B cell (primary cell): Measurements from ENCODE around the gene CEP85L. TPM values are rescaled to one million over a fixed set of nuclear protein-coding genes. Genes with fewer than 3 reads are reported as not detected.

Source experiments
- ATAC-seq: fragments of 200-7000 bp; cut with Tn5 transposase; one replicate; pipeline ENCODE4 v1.10.0; 2021; ENCODE audit warnings: low read depth, mild to moderate bottlenecking, moderate number of reproducible peaks, moderate library complexity
- CTCF ChIA-PET: fragments of 350-600 bp; sonication (Branson Sonifier 250); formaldehyde crosslinking; loops from one replicate; lab custom pipeline; 2021; ENCODE audit warnings: antibody characterized with exemption, inconsistent platforms; lab: Charles Lee
- POLR2A ChIA-PET: fragments of 350-600 bp; sonication (Branson Sonifier 250); formaldehyde crosslinking; loops from one replicate; lab custom pipeline; 2021; ENCODE audit warnings: antibody characterized with exemption; lab: Charles Lee
- DNase-seq: peaks from one replicate; pipeline ENCODE4 v3.0.0; 2013
- H2AFZ ChIP-seq: 2 replicates; pipeline ENCODE4 v1.6.1; 2012; ENCODE audit warnings: mild to moderate bottlenecking, low read depth, low read length; ENCODE audit not compliant: insufficient read depth, poor library complexity, severe bottlenecking
- H3K27ac ChIP-seq, 2 donors: 1 replicate in 1 of 2; 2 replicates in 1 of 2; pipeline ENCODE4 v1.5.1; 2012 to 2013; ENCODE audit warnings: low read length in 2 of 2, mild to moderate bottlenecking in 2 of 2, moderate library complexity in 1 of 2
- H3K27me3 ChIP-seq, 4 experiments: fragments of 200-600 bp in 1 of 4; sonication (generic) in 1 of 4; replicated peaks in 1 of 4; 1 replicate in 2 of 4; 2 replicates in 2 of 4; pipeline versions ENCODE4 v1.6.1 to v1.7.0; 2013 to 2016; ENCODE audit warnings: low read length in 3 of 4, mild to moderate bottlenecking in 2 of 4, mixed read lengths in 1 of 4, moderate library complexity in 1 of 4; ENCODE audit not compliant: insufficient read depth in 4 of 4, control insufficient read depth in 3 of 4; ENCODE audit errors: control extremely low read depth in 1 of 4
- H3K36me3 ChIP-seq, 2 experiments: replicated peaks in 1 of 2; 1 replicate in 1 of 2; 2 replicates in 1 of 2; pipeline versions ENCODE4 v1.6.1 to v1.7.1; 2013; ENCODE audit warnings: low read length in 1 of 2; ENCODE audit not compliant: insufficient read depth in 2 of 2, control insufficient read depth in 1 of 2; ENCODE audit errors: control extremely low read depth in 1 of 2, extremely low read depth in 1 of 2
- H3K4me1 ChIP-seq, 2 donors: fragments of 200-600 bp in 1 of 2; sonication (generic) in 1 of 2; 1 replicate in 1 of 2; 2 replicates in 1 of 2; pipeline versions ENCODE4 v1.5.1 to v1.6.1; 2013 to 2017; ENCODE audit warnings: low read length in 2 of 2; ENCODE audit not compliant: control insufficient read depth in 2 of 2, insufficient read depth in 2 of 2
- H3K4me2 ChIP-seq: replicated peaks from 2 replicates; pipeline ENCODE3; 2012; ENCODE audit warnings: mild to moderate bottlenecking, low read depth, low read length; ENCODE audit not compliant: poor library complexity, severe bottlenecking
- H3K4me3 ChIP-seq, 5 experiments: fragments of 200-600 bp in 1 of 5; sonication (generic) in 1 of 5; 1 replicate in 3 of 5; 2 replicates in 2 of 5; pipeline versions ENCODE4 v1.5.1 to v1.7.0; 2011 to 2016; ENCODE audit warnings: low read length in 4 of 5, mild to moderate bottlenecking in 4 of 5, low read depth in 2 of 5, control low read depth in 1 of 5, moderate library complexity in 1 of 5; ENCODE audit not compliant: insufficient read depth in 1 of 5; ENCODE audit errors: control extremely low read depth in 1 of 5, extremely low read depth in 1 of 5
- H3K79me2 ChIP-seq: fragments of 200-600 bp; sonication (generic); one replicate; pipeline ENCODE4 v1.6.0; 2016; ENCODE audit warnings: low read length; ENCODE audit not compliant: control insufficient read depth, insufficient read depth
- H3K9ac ChIP-seq: fragments of 200-600 bp; sonication (generic); 2 replicates; pipeline ENCODE4 v1.6.1; 2017; ENCODE audit warnings: mild to moderate bottlenecking, low read length, moderate library complexity
- H3K9me3 ChIP-seq, 3 donors: one replicate each; pipeline versions ENCODE4 v1.6.1 to v1.7.1; 2013; ENCODE audit warnings: low read length in 2 of 3; ENCODE audit not compliant: control insufficient read depth in 2 of 3, insufficient read depth in 1 of 3; ENCODE audit errors: control extremely low read depth in 1 of 3
- H4K20me1 ChIP-seq: 2 replicates; pipeline ENCODE4 v1.6.0; 2012; ENCODE audit warnings: mild to moderate bottlenecking, low read length; ENCODE audit not compliant: insufficient read depth, control insufficient read depth, poor library complexity, severe bottlenecking
- H3K27ac Mint-ChIP-seq: one replicate; pipeline ENCODE4 v1.8.0; 2021; ENCODE audit warnings: mixed read lengths
- H3K27me3 Mint-ChIP-seq: one replicate; pipeline ENCODE4 v1.8.0; 2021; ENCODE audit warnings: mixed read lengths
- H3K4me1 Mint-ChIP-seq: one replicate; pipeline ENCODE4 v1.8.0; 2021; ENCODE audit warnings: mixed read lengths
- H3K4me3 Mint-ChIP-seq: one replicate; pipeline ENCODE4 v1.8.0; 2021; ENCODE audit warnings: mixed read lengths
- H3K9me3 Mint-ChIP-seq: one replicate; pipeline ENCODE4 v1.8.0; 2022; ENCODE audit warnings: mixed read lengths; ENCODE audit not compliant: insufficient read depth
- CTCF ChIP-seq: fragments of 200-600 bp; IDR thresholded peaks from one replicate; pipeline ENCODE4 v1.8.0; 2022; ENCODE audit warnings: antibody characterized with exemption, mild to moderate bottlenecking
- EZH2 ChIP-seq: IDR thresholded peaks from 2 replicates; pipeline ENCODE4 v1.6.1; 2012; ENCODE audit warnings: borderline replicate concordance, low read depth, mild to moderate bottlenecking, moderate library complexity, low read length; ENCODE audit not compliant: insufficient read depth, poor library complexity, severe bottlenecking
- WGBS: methylation state at CpG from one replicate; pipeline ENCODE4 v1.1.5; 2013; ENCODE audit warnings: missing lambda C conversion rate; ENCODE audit not compliant: insufficient coverage; 5-methylcytosine and 5-hydroxymethylcytosine counted together
- intact Hi-C: fragments of 100-400 bp; cut with micrococcal nuclease; formaldehyde crosslinking; loops from one replicate; pipeline ENCODE4 v1.10.0; 2022
- polyA plus RNA-seq: library from polyadenylated mRNA; depleted of rRNA; stranded (reverse); fragments of >200 nt; gene quantifications from 2 replicates; pipeline ENCODE4 v1.2.3, GENCODE V29; 2012
- total RNA-seq, 2 donors: library from RNA; stranded (reverse); fragments of 120-200 nt in 1 of 2; gene quantifications; 1 replicate in 1 of 2; 2 replicates in 1 of 2; pipeline versions ENCODE4 v1.2.3 to v1.2.4, GENCODE V29; 2013 to 2022

The CEP85L gene
- total and polyA plus RNA-seq, 2 donors (not counting 1 experiment from before 2014, with no cell fraction given) = 7.6 to 32.1 TPM

DNA sequence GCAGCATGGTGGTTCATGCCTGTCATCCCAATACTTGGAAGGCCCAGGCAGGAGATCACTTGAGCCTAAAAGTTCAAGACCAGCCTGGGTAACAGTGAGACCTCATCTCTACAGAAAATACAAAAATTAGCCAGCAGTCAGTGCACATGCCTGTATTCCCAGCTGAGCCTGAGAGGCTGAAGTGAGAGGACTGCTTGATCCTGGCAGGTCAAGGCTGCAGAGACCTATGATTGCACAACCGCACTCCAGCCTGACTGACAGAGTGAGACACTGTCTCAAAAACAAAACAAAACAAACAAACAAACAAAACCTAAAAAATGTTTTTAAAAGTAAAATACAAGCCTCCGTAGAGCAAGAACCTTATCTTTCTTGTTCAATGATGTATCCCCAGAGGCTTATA is 6.0 kb downstream of the CEP85L start:
- H3K4me1 Mint-ChIP-seq = peaks cover 27% of the 10 kb centered on the region

DNA sequence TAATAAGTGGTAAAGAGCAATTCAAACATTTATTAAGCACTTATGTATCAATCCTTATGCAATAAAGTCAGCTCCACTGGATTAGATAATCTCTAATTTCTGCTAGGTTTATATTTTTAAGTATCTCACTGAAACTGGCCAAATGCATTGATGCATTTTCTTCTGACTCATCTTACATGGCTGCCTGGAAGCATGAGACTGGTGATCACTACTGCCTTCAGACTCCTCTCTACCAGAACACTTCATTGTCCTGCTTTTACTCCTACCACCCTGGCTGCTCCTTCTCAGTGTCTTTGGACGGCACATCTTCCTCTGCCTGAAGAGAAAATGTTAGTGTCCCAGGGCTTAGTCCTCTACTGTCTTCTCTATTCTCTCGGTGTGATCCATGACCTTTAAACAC is 7.4 kb downstream of the CEP85L start:
- Mint-ChIP-seq H3K4me3 (no peak overlapping the region), H3K9me3 (no peaks in the 10 kb centered on the region), H3K27me3 (no peaks in the 10 kb centered on the region), H3K4me1 (peaks cover 27% of the 10 kb centered on the region), H3K27ac (no peak overlapping the region)
- Histone ChIP-seq H3K4me1 (peaks cover 2 to 10% of the 10 kb centered on the region in 2 donors), H3K27me3 (no peaks in the 10 kb centered on the region), H3K27ac (no peak overlapping the region), H3K79me2 (peaks cover 72% of the 10 kb centered on the region), H3K36me3 (no peaks in the 10 kb centered on the region), H4K20me1 (peaks cover 4% of the 10 kb centered on the region), H3K4me2 (no peak overlapping the region), H3K9me3 (no peaks in the 10 kb centered on the region), H3K4me3 (no peak overlapping the region), H3K9ac (no peak overlapping the region), H2AFZ (no peak overlapping the region)
- DNase-seq (no peak), ATAC-seq (no peak)
- TF ChIP-seq CTCF = no peak
- TF ChIP-seq EZH2 = no peak
- intact Hi-C loops = no loop called here
- 93% methylated on average over 2 of the region's 2 CpGs for WGBS
- POLR2A ChIA-PET = no interaction called here
- CTCF ChIA-PET = no interaction called here

More for the DNA sequence above, 6.0 kb downstream of the CEP85L start:
- Histone ChIP-seq H3K36me3 (no peaks in the 10 kb centered on the region), H4K20me1 (peaks cover 4% of the 10 kb centered on the region), H3K4me1 (peaks cover 10 to 11% of the 10 kb centered on the region in 2 donors), H3K9ac (no peak overlapping the region), H3K4me2 (no peak overlapping the region), H3K27me3 (no peaks in the 10 kb centered on the region), H3K79me2 (peaks cover 81% of the 10 kb centered on the region), H3K4me3 (no peak overlapping the region), H3K27ac (no peak overlapping the region), H3K9me3 (no peaks in the 10 kb centered on the region), H2AFZ (no peak overlapping the region)
- no peaks in the 10 kb centered on the region for H3K27me3 Mint-ChIP-seq
- H3K27ac Mint-ChIP-seq = no peak overlapping the region
- DNase-seq = no peak
- POLR2A ChIA-PET = no interaction called here
- ATAC-seq = no peak
- H3K9me3 Mint-ChIP-seq = no peaks in the 10 kb centered on the region
- no CpG with 5 or more reads among the region's 2 CpGs for WGBS
- H3K4me3 Mint-ChIP-seq = no peak overlapping the region
- TF ChIP-seq CTCF (no peak), EZH2 (no peak)
- intact Hi-C loops = no loop called here
- CTCF ChIA-PET = no interaction called here
